Stimulated activated CD4-positive, alpha-beta T cell treated with anti-CD3 and anti-CD28 coated beads, TNF-alpha, amount 100 ng/mL, for 48 hours (primary cell): ENCODE results near the gene ARRB2.

Experiments used
- DNase-seq, 3 donors: peaks; one replicate each; pipeline ENCODE4 v3.0.0-alpha.2; 2020; ENCODE audit warnings: low read depth in 3 of 3

The ARRB2 gene

GRCh38 chr17:4753392-4753791 lies 43.0 kb downstream of the ARRB2 start:
- DNase-seq, result no peak

- DNase-seq, result no peak
Observed at GRCh38 chr17:4759776-4760236, 49.4 kb downstream of the ARRB2 start.

DNA sequence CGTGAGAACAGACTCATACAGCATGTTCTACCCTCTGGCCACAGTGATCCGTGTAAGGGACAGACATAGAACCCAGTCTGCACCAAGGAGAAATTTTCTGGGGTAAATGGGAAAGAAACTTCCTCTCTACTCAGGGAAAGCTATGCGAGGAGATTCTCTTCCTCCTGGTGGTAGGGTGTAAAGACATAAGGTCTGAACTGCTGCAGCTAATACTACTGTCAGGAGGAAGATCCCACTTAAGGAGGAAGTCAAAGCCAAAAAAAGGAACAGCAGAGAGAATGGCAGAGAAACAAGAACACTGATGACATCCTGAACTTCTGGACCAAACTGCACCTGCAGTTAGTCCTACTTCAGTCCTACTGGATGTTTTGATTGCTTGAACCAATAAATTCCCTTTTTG lies 54.2 kb downstream of the ARRB2 start:
- DNase-seq, result no peak

DNA sequence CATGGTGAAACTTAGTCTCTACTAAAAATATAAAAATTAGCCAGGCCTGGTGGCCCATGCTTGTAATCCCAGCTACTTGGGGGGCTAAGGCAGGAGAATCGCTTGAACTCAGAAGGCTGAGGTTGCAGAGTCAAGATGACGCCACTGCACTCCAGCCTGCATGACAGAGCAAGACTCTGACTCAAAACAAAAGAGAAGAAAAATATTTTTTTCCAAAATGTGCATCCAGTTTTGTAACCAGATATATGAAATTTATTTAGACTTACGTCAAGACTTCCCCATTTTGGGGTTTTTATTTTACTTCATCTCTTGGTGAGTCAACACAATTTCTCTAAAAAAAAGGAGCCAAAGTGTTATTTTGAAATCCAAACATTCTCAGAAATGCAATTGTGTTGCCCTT lies 55.8 kb downstream of the ARRB2 start:
- no peak for DNase-seq

- no peak for DNase-seq
Observed at GRCh38 chr17:4766723-4767122, 56.3 kb downstream of the ARRB2 start.

- DNase-seq, result no peak
Observed at GRCh38 chr17:4768298-4768697, 57.9 kb downstream of the ARRB2 start.

DNA sequence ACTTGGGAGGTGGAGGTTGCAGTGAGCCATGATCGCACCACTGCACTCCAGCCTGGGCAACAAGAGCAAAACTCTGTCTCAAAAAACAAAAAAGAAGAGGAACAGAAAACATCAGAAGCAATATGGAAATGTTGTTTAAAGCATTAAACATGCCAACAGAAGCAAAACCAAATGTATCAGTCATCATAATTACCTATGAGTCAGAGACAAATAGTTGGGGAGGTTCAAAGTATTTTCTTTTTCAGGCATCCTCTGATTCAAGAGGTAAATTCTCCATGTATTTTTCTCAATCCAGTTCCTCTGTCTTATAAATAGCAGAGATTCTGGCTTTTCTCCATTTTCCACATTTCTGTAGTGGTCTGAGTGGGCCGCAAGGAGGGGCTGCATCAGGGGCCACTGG lies 59.2 kb downstream of the ARRB2 start:
- no peak for DNase-seq
